Cardiac muscle cell (in vitro differentiated cells and primary cell): ENCODE data around the gene ATP11A. TPM values are rescaled to one million over a fixed set of nuclear protein-coding genes. Genes with fewer than 3 reads are reported as not detected.
A peak's percentile ranks its signal among the peaks of the same experiment; 100 is the strongest.

ENCODE experiments used
- DNase-seq, 2 donors: peaks; one replicate each; pipeline versions ENCODE4 v3.0.0 to v3.0.0-alpha.2; 2010 to 2017; ENCODE audit warnings: low read depth in 1 of 2, low spot score in 1 of 2
- H3K27ac ChIP-seq: fragments of 200-600 bp; sonication (generic); 2 replicates; pipeline ENCODE4 v1.5.1; 2016
- H3K27me3 ChIP-seq: fragments of 200-600 bp; sonication (generic); 2 replicates; pipeline ENCODE4 v1.6.0; 2016; ENCODE audit warnings: control low read depth
- H3K36me3 ChIP-seq: fragments of 200-600 bp; sonication (generic); 2 replicates; pipeline ENCODE4 v1.5.1; 2016; ENCODE audit warnings: control low read depth
- H3K4me1 ChIP-seq: fragments of 200-600 bp; sonication (generic); 2 replicates; pipeline ENCODE4 v1.8.1; 2017; ENCODE audit warnings: low read depth, mild to moderate bottlenecking, mixed run types
- H3K4me3 ChIP-seq: fragments of 200-600 bp; sonication (generic); 2 replicates; pipeline ENCODE4 v1.5.1; 2016; ENCODE audit warnings: mild to moderate bottlenecking
- H3K9me3 ChIP-seq: fragments of 200-600 bp; sonication (generic); 2 replicates; pipeline ENCODE4 v1.5.1; 2017; ENCODE audit warnings: low read depth, mild to moderate bottlenecking, control low read depth
- CTCF ChIP-seq: IDR thresholded peaks from 2 replicates; pipeline ENCODE4 v1.5.1; 2012; ENCODE audit warnings: low read depth, mild to moderate bottlenecking, low read length
- polyA plus RNA-seq: library from polyadenylated mRNA; unstranded; fragments of >200 nt; fragmentation: Nextera tagmentation; extraction: Ambion mirVana; gene quantifications from 2 replicates; pipeline ENCODE4 v1.2.1, GENCODE V29; 2016
- total RNA-seq: library from RNA; depleted of rRNA; stranded (reverse); fragments of >200 nt; gene quantifications from 2 replicates; pipeline ENCODE4 v1.2.3, GENCODE V29; 2016

The ATP11A gene
- total and polyA plus RNA-seq, 2 experiments from 2014 or later, result 38.0 to 42.9 TPM

GRCh38 chr13:112750570-112750969 lies 60.7 kb downstream of the ATP11A start:
- H3K4me1 ChIP-seq, result no peaks in the 10 kb centered on the region
- no peak for DNase-seq
- H3K4me3 ChIP-seq, result no peak overlapping the region
- no peak for TF ChIP-seq CTCF
- no peaks in the 10 kb centered on the region for H3K36me3 ChIP-seq
- no peak overlapping the region for H3K27ac ChIP-seq
- H3K9me3 ChIP-seq, result no peaks in the 10 kb centered on the region
- no peaks in the 10 kb centered on the region for H3K27me3 ChIP-seq

GRCh38 chr13:112751617-112752016 lies 61.8 kb downstream of the ATP11A start:
- no peak for TF ChIP-seq CTCF
- no peak for DNase-seq
- Histone ChIP-seq H3K4me1 (no peaks in the 10 kb centered on the region), H3K27me3 (no peaks in the 10 kb centered on the region), H3K9me3 (no peaks in the 10 kb centered on the region), H3K36me3 (no peaks in the 10 kb centered on the region), H3K27ac (no peak overlapping the region), H3K4me3 (no peak overlapping the region)

- Histone ChIP-seq H3K4me3 (no peak overlapping the region), H3K9me3 (no peaks in the 10 kb centered on the region), H3K27me3 (no peaks in the 10 kb centered on the region), H3K27ac (no peak overlapping the region), H3K36me3 (no peaks in the 10 kb centered on the region), H3K4me1 (no peaks in the 10 kb centered on the region)
- no peak for DNase-seq
- no peak for TF ChIP-seq CTCF
Measured at GRCh38 chr13:112752211-112752610, 62.4 kb downstream of the ATP11A start.

- no peaks in the 10 kb centered on the region for H3K27me3 ChIP-seq
- H3K4me1 ChIP-seq, result no peaks in the 10 kb centered on the region
- no peak for TF ChIP-seq CTCF
- no peaks in the 10 kb centered on the region for H3K9me3 ChIP-seq
- H3K27ac ChIP-seq, result no peak overlapping the region
- H3K36me3 ChIP-seq, result no peaks in the 10 kb centered on the region
- H3K4me3 ChIP-seq, result no peak overlapping the region
- no peak for DNase-seq
Measured at GRCh38 chr13:112752711-112753541, 63.1 kb downstream of the ATP11A start.

- Histone ChIP-seq H3K9me3 (no peaks in the 10 kb centered on the region), H3K27ac (peak overlapping the region; percentile 28), H3K4me1 (no peaks in the 10 kb centered on the region), H3K27me3 (no peaks in the 10 kb centered on the region), H3K4me3 (no peak overlapping the region), H3K36me3 (no peaks in the 10 kb centered on the region)
- no peak for TF ChIP-seq CTCF
- DNase-seq, result no peak
Measured at GRCh38 chr13:112753833-112754232, 64.0 kb downstream of the ATP11A start.
